Thyroid gland (tissue), 4 donors: ENCODE measurements around the gene BCL11B.

ENCODE experiments used
- CTCF ChIP-seq, 6 experiments: fragments of 200-600 bp in 3 of 6; fragments of 450-650 bp in 3 of 6; sonication (generic) in 3 of 6; IDR thresholded peaks; one replicate each; pipeline ENCODE4 v1.5.1; 2016 to 2019; ENCODE audit warnings: antibody characterized with exemption in 6 of 6, mild to moderate bottlenecking in 2 of 6, inconsistent platforms in 1 of 6, moderate library complexity in 1 of 6
- POLR2A ChIP-seq, 2 donors: fragments of 450-650 bp; IDR thresholded peaks; one replicate each; pipeline ENCODE4 v1.6.1; 2017; ENCODE audit warnings: antibody characterized with exemption in 2 of 2, mild to moderate bottlenecking in 2 of 2, moderate library complexity in 1 of 2

- no peak for TF ChIP-seq POLR2A (IDR thresholded peaks at IDR 0.05)
- no peak for TF ChIP-seq CTCF (IDR thresholded peaks at IDR 0.05)
Observed at GRCh38 chr14:99146616-99147365, 125.2 kb downstream of the BCL11B start.
